Trophoblast cell (in vitro differentiated cells and primary cell): Measurements from ENCODE around the gene MPST.

ENCODE experiments used
- DNase-seq, 2 donors: peaks; one replicate each; pipeline ENCODE4 v3.0.0-alpha.2; 2016
- H2AFZ ChIP-seq: 2 replicates; pipeline ENCODE4 v1.6.1; 2013; ENCODE audit warnings: low read length, moderate library complexity, mild to moderate bottlenecking; ENCODE audit not compliant: insufficient read depth, poor library complexity
- H2AK5ac ChIP-seq: 2 replicates; pipeline ENCODE4 v1.6.1; 2013; ENCODE audit warnings: mild to moderate bottlenecking, low read length
- H2BK120ac ChIP-seq: 2 replicates; pipeline ENCODE4 v1.6.1; 2013; ENCODE audit warnings: low read length, mild to moderate bottlenecking, moderate library complexity; ENCODE audit not compliant: insufficient read depth, poor library complexity
- H2BK12ac ChIP-seq: 2 replicates; pipeline ENCODE4 v1.6.1; 2013; ENCODE audit warnings: mild to moderate bottlenecking, low read length, moderate library complexity
- H2BK5ac ChIP-seq: 2 replicates; pipeline ENCODE4 v1.6.1; 2013; ENCODE audit warnings: low read length, low read depth, moderate library complexity, mild to moderate bottlenecking; ENCODE audit not compliant: poor library complexity
- H3K14ac ChIP-seq: 2 replicates; pipeline ENCODE4 v1.6.1; 2013; ENCODE audit warnings: mild to moderate bottlenecking, low read length
- H3K18ac ChIP-seq: 2 replicates; pipeline ENCODE4 v1.6.1; 2013; ENCODE audit warnings: mild to moderate bottlenecking, low read length
- H3K23ac ChIP-seq: 2 replicates; pipeline ENCODE4 v1.6.1; 2013; ENCODE audit warnings: low read length
- H3K27ac ChIP-seq: 2 replicates; pipeline ENCODE4 v1.5.1; 2013; ENCODE audit warnings: low read depth, mild to moderate bottlenecking, inconsistent platforms, low read length, moderate library complexity
- H3K27me3 ChIP-seq: 2 replicates; pipeline ENCODE4 v1.6.1; 2013; ENCODE audit warnings: inconsistent platforms, mild to moderate bottlenecking, low read length, moderate library complexity; ENCODE audit not compliant: insufficient read depth
- H3K36me3 ChIP-seq, 2 experiments: 1 replicate in 1 of 2; 2 replicates in 1 of 2; pipeline ENCODE4 v1.6.1; 2013; ENCODE audit warnings: low read length in 2 of 2, mild to moderate bottlenecking in 2 of 2, moderate library complexity in 1 of 2; ENCODE audit not compliant: insufficient read depth in 2 of 2, control insufficient read depth in 1 of 2
- H3K4ac ChIP-seq: 2 replicates; pipeline ENCODE4 v1.6.1; 2013; ENCODE audit warnings: low read depth, mild to moderate bottlenecking, low read length, moderate library complexity
- H3K4me1 ChIP-seq, 2 experiments: 1 replicate in 1 of 2; 2 replicates in 1 of 2; pipeline ENCODE4 v1.6.1; 2013; ENCODE audit warnings: low read length in 2 of 2, mild to moderate bottlenecking in 2 of 2, moderate library complexity in 1 of 2; ENCODE audit not compliant: insufficient read depth in 2 of 2, control insufficient read depth in 1 of 2
- H3K4me2 ChIP-seq: 2 replicates; pipeline ENCODE4 v1.6.1; 2013; ENCODE audit warnings: inconsistent platforms, mild to moderate bottlenecking, low read length, moderate library complexity
- H3K4me3 ChIP-seq: 2 replicates; pipeline ENCODE4 v1.5.1; 2013; ENCODE audit warnings: mild to moderate bottlenecking, low read depth, low read length, inconsistent platforms
- H3K79me1 ChIP-seq: one replicate; pipeline ENCODE4 v1.6.1; 2013; ENCODE audit warnings: low read length
- H3K79me2 ChIP-seq: 2 replicates; pipeline ENCODE4 v1.6.1; 2013; ENCODE audit warnings: low read length, mild to moderate bottlenecking; ENCODE audit not compliant: control insufficient read depth, insufficient read depth, poor library complexity
- H3K9ac ChIP-seq: 2 replicates; pipeline ENCODE4 v1.6.1; 2013; ENCODE audit warnings: mild to moderate bottlenecking, low read length
- H3K9me3 ChIP-seq: 2 replicates; pipeline ENCODE4 v1.6.1; 2013; ENCODE audit warnings: low read depth, mild to moderate bottlenecking, control low read depth, inconsistent platforms, low read length; ENCODE audit not compliant: insufficient read depth
- H4K12ac ChIP-seq: 2 replicates; pipeline ENCODE4 v1.6.1; 2013; ENCODE audit warnings: low read depth, mild to moderate bottlenecking, low read length, moderate library complexity
- H4K8ac ChIP-seq: 2 replicates; pipeline ENCODE4 v1.6.1; 2013; ENCODE audit warnings: low read depth, mild to moderate bottlenecking, low read length, moderate library complexity
- H4K91ac ChIP-seq: one replicate; pipeline ENCODE4 v1.6.1; 2013; ENCODE audit warnings: low read depth, mild to moderate bottlenecking, low read length, moderate library complexity
- WGBS: extraction: QIAGEN DNeasy Blood & Tissue Kit; methylation state at CpG from one replicate; pipeline ENCODE4 v1.1.7; 2013; ENCODE audit warnings: missing lambda C conversion rate; ENCODE audit not compliant: insufficient read length, insufficient coverage; ENCODE audit errors: extremely low coverage; 5-methylcytosine and 5-hydroxymethylcytosine counted together

Gene MPST

GRCh38 chr22:36977947-36978660 lies 41.4 kb upstream of the MPST start:
- Histone ChIP-seq H2AFZ (no peak overlapping the region), H3K27me3 (no peaks in the 10 kb centered on the region), H3K9ac (no peak overlapping the region), H4K12ac (no peak overlapping the region), H3K9me3 (no peaks in the 10 kb centered on the region), H4K8ac (no peak overlapping the region), H2BK5ac (no peak overlapping the region), H3K4ac (no peak overlapping the region), H2BK12ac (no peak overlapping the region), H2AK5ac (no peak overlapping the region), H3K79me1 (peaks cover 3% of the 10 kb centered on the region), H3K18ac (no peak overlapping the region), H3K79me2 (no peaks in the 10 kb centered on the region), H3K27ac (no peak overlapping the region), H3K4me1 (peaks cover 0 to 2% of the 10 kb centered on the region in 2 experiments), H2BK120ac (no peak overlapping the region), H3K36me3 (no peaks in the 10 kb centered on the region), H3K4me2 (peak overlapping the region; percentile 54), H3K4me3 (no peak overlapping the region), H3K23ac (no peak overlapping the region), H4K91ac (no peak overlapping the region), H3K14ac (no peak overlapping the region)
- DNase-seq = peak; percentile 84 to 94
- no CpG with 5 or more reads among the region's 18 CpGs for whole genome bisulfite sequencing

GRCh38 chr22:36979016-36979910 lies 40.3 kb upstream of the MPST start:
- no peak for DNase-seq
- H3K4me1 ChIP-seq = peaks cover 0 to 2% of the 10 kb centered on the region in 2 experiments

GRCh38 chr22:36981247-36981775 lies 38.2 kb upstream of the MPST start:
- Histone ChIP-seq H3K9me3 (no peaks in the 10 kb centered on the region), H3K14ac (no peak overlapping the region), H3K9ac (no peak overlapping the region), H4K91ac (no peak overlapping the region), H3K4me3 (no peak overlapping the region), H3K4me2 (no peak overlapping the region), H2BK5ac (no peak overlapping the region), H2AFZ (no peak overlapping the region), H2BK120ac (no peak overlapping the region), H3K79me1 (peaks cover 3% of the 10 kb centered on the region), H3K27me3 (no peaks in the 10 kb centered on the region), H3K23ac (no peak overlapping the region), H3K4ac (no peak overlapping the region), H3K27ac (no peak overlapping the region), H3K18ac (no peak overlapping the region), H4K8ac (no peak overlapping the region), H4K12ac (no peak overlapping the region), H3K36me3 (no peaks in the 10 kb centered on the region), H3K4me1 (peaks cover 0 to 2% of the 10 kb centered on the region in 2 experiments), H2BK12ac (no peak overlapping the region), H3K79me2 (no peaks in the 10 kb centered on the region), H2AK5ac (no peak overlapping the region)
- no CpG with 5 or more reads among the region's 16 CpGs for WGBS
- DNase-seq = no peak

More at GRCh38 chr22:36979016-36979910, 40.3 kb upstream of the MPST start:
- Histone ChIP-seq H3K18ac (no peak overlapping the region), H4K91ac (no peak overlapping the region), H2BK120ac (no peak overlapping the region), H3K23ac (no peak overlapping the region), H3K14ac (no peak overlapping the region), H2BK12ac (no peak overlapping the region), H3K4ac (no peak overlapping the region), H3K4me2 (no peak overlapping the region), H3K27ac (no peak overlapping the region), H3K9me3 (no peaks in the 10 kb centered on the region), H3K9ac (no peak overlapping the region), H3K27me3 (no peaks in the 10 kb centered on the region), H2AK5ac (no peak overlapping the region), H2AFZ (no peak overlapping the region), H4K12ac (no peak overlapping the region), H3K4me3 (no peak overlapping the region), H4K8ac (no peak overlapping the region), H3K36me3 (no peaks in the 10 kb centered on the region), H2BK5ac (no peak overlapping the region), H3K79me2 (no peaks in the 10 kb centered on the region), H3K79me1 (peaks cover 3% of the 10 kb centered on the region)
- WGBS = no CpG with 5 or more reads among the region's 13 CpGs

- Histone ChIP-seq H2BK12ac (no peak overlapping the region), H3K4me3 (no peak overlapping the region), H4K12ac (no peak overlapping the region), H3K4me2 (no peak overlapping the region), H2BK5ac (no peak overlapping the region), H3K79me2 (no peaks in the 10 kb centered on the region), H3K79me1 (peaks cover 3% of the 10 kb centered on the region), H3K4me1 (peaks cover 0 to 2% of the 10 kb centered on the region in 2 experiments), H2AFZ (no peak overlapping the region), H3K9ac (no peak overlapping the region), H3K27ac (no peak overlapping the region), H2AK5ac (no peak overlapping the region), H3K23ac (no peak overlapping the region), H3K4ac (no peak overlapping the region), H3K36me3 (no peaks in the 10 kb centered on the region), H3K14ac (no peak overlapping the region), H4K8ac (no peak overlapping the region), H3K18ac (no peak overlapping the region), H4K91ac (no peak overlapping the region), H2BK120ac (no peak overlapping the region), H3K9me3 (no peaks in the 10 kb centered on the region), H3K27me3 (no peaks in the 10 kb centered on the region)
- no peak for DNase-seq
- no CpG with 5 or more reads among the region's 5 CpGs for WGBS
Observed at GRCh38 chr22:36982136-36982535, 37.4 kb upstream of the MPST start.
